HepG2 (cell line): ENCODE data around the gene EIF4G3. TPM values are rescaled to one million over a fixed set of nuclear protein-coding genes. Genes with fewer than 3 reads are reported as not detected.
A peak's percentile ranks its signal among the peaks of the same experiment; 100 is the strongest.

Experiments used
- ATAC-seq: fragments of 200-7000 bp; cut with Tn5 transposase; 3 replicates; pipeline ENCODE4 v1.9.1; 2020; ENCODE audit warnings: mild to moderate bottlenecking, moderate library complexity
- BruUV-seq: library from RNA; stranded (reverse); fragments of 400-500 nt; replicated peaks from 2 replicates; lab custom pipeline; 2021; lab: Mats Ljungman, UMichigan
- CTCF ChIA-PET: fragments of 300-600 bp; formaldehyde crosslinking; extraction: SDS; loops from one replicate; lab custom pipeline; 2021; ENCODE audit warnings: low total read pairs, inconsistent platforms, low intra/inter-chr PET ratio; lab: Yijun Ruan, JAX
- POLR2A ChIA-PET: fragments of 350-600 bp; sonication (Branson Sonifier 250); formaldehyde crosslinking; loops from one replicate; lab custom pipeline; 2020; ENCODE audit warnings: antibody characterized with exemption, inconsistent platforms; lab: Yijun Ruan, JAX
- DNase-seq: peaks from one replicate; pipeline ENCODE4 v3.0.0-alpha.2; 2015; ENCODE audit warnings: low spot score
- FAIRE-seq: peaks from 3 replicates; lab custom pipeline; 2011; peaks lifted over from hg19 to GRCh38; lab: Jason Lieb, UNC
- H2AFZ ChIP-seq: one replicate; pipeline ENCODE4 v1.6.1; 2011; ENCODE audit warnings: low read length, inconsistent platforms
- H3K27ac ChIP-seq: fragments of 300-600 bp; 3 replicates; pipeline ENCODE4 v1.8.0; 2011; ENCODE audit warnings: mixed run types, mild to moderate bottlenecking, mixed read lengths, low read length, inconsistent platforms; ENCODE audit not compliant: insufficient read depth; ENCODE audit errors: extremely low read length
- H3K27me3 ChIP-seq, 2 experiments: fragments of 200-600 bp in 1 of 2; 2 replicates in 1 of 2; 3 replicates in 1 of 2; pipeline versions ENCODE4 v1.6.0 to v1.8.0; 2011; ENCODE audit warnings: low read length in 2 of 2, mild to moderate bottlenecking in 2 of 2, moderate library complexity in 2 of 2, inconsistent platforms in 1 of 2; ENCODE audit not compliant: insufficient read depth in 2 of 2, control insufficient read depth in 1 of 2
- H3K36me3 ChIP-seq, 2 experiments: fragments of 200-600 bp in 1 of 2; replicated peaks in 1 of 2; 2 replicates in 1 of 2; 3 replicates in 1 of 2; pipeline versions ENCODE4 v1.5.1 to v1.8.0; 2011; ENCODE audit warnings: low read length in 2 of 2, inconsistent platforms in 1 of 2; ENCODE audit not compliant: insufficient read depth in 2 of 2, control insufficient read depth in 1 of 2
- H3K4me1 ChIP-seq: 2 replicates; pipeline ENCODE4 v1.5.1; 2012; ENCODE audit warnings: low read length, inconsistent platforms; ENCODE audit not compliant: insufficient read depth
- H3K4me2 ChIP-seq: 2 replicates; pipeline ENCODE4 v1.6.0; 2011; ENCODE audit warnings: low read depth, low read length, inconsistent platforms
- H3K4me3 ChIP-seq, 3 experiments: fragments of 200-600 bp in 1 of 3; sonication (generic), shearing (Covaris generic) in 1 of 3; replicated peaks in 1 of 3; 2 replicates each; pipeline ENCODE4 v1.5.1; 2011 to 2016; ENCODE audit warnings: low read length in 3 of 3, inconsistent platforms in 2 of 3, low read depth in 2 of 3, mild to moderate bottlenecking in 2 of 3, control low read depth in 1 of 3, mixed read lengths in 1 of 3; ENCODE audit not compliant: insufficient read depth in 1 of 3
- H3K79me2 ChIP-seq: one replicate; pipeline ENCODE4 v1.6.1; 2011; ENCODE audit warnings: low read length, inconsistent platforms; ENCODE audit not compliant: insufficient read depth
- H3K9ac ChIP-seq: 2 replicates; pipeline ENCODE4 v1.6.0; 2011; ENCODE audit warnings: mild to moderate bottlenecking, low read depth, low read length, inconsistent platforms; ENCODE audit not compliant: insufficient read depth
- H3K9me3 ChIP-seq: 2 replicates; pipeline ENCODE4 v1.5.1; 2012; ENCODE audit warnings: mild to moderate bottlenecking, low read length
- H4K20me1 ChIP-seq: 2 replicates; pipeline ENCODE4 v1.6.0; 2011; ENCODE audit warnings: inconsistent platforms, mild to moderate bottlenecking, low read length, moderate library complexity; ENCODE audit not compliant: insufficient read depth
- AFF4 ChIP-seq: sonication (generic); formaldehyde crosslinking; IDR thresholded peaks from 2 replicates; pipeline ENCODE4 v1.4.0; 2020; ENCODE audit warnings: missing genetic modification reagents
- AGO2 ChIP-seq: fragments of 200-400 bp; formaldehyde crosslinking; optimal IDR thresholded peaks from 2 replicates; pipeline ENCODE3; 2017; ENCODE audit warnings: mild to moderate bottlenecking, low read depth, low read length, moderate library complexity
- CTCF ChIP-seq: sonication (generic); formaldehyde crosslinking; IDR thresholded peaks from 2 replicates; pipeline ENCODE4 v1.5.0; 2020; ENCODE audit warnings: mild to moderate bottlenecking, missing genetic modification reagents, moderate library complexity
- HMGXB4 ChIP-seq, 2 experiments: sonication (generic) in 1 of 2; formaldehyde crosslinking in 1 of 2; IDR thresholded peaks; 2 replicates each; pipeline versions ENCODE4 v1.4.0 to v1.6.1; 2018 to 2020; ENCODE audit warnings: missing genetic modification reagents in 2 of 2, borderline replicate concordance in 1 of 2, low read depth in 1 of 2, mild to moderate bottlenecking in 1 of 2, missing biosample characterization in 1 of 2
- RAD21 ChIP-seq: fragments of 450-650 bp; formaldehyde crosslinking; IDR thresholded peaks from 2 replicates; pipeline ENCODE4 v1.5.0; 2020; ENCODE audit warnings: mild to moderate bottlenecking
- STAG1 ChIP-seq: sonication (generic); formaldehyde crosslinking; IDR thresholded peaks from 2 replicates; pipeline ENCODE4 v1.4.0; 2020; ENCODE audit warnings: missing genetic modification reagents
- TEAD3 ChIP-seq: optimal IDR thresholded peaks from 2 replicates; pipeline ENCODE3; 2016; ENCODE audit warnings: borderline replicate concordance
- TIGD3 ChIP-seq: sonication (generic); formaldehyde crosslinking; IDR thresholded peaks from 2 replicates; pipeline ENCODE4 v1.5.1; 2020; ENCODE audit warnings: mild to moderate bottlenecking, missing genetic modification reagents, borderline replicate concordance
- ZNF235 ChIP-seq: sonication (generic); formaldehyde crosslinking; IDR thresholded peaks from 2 replicates; pipeline ENCODE4 v1.8.1; 2023; ENCODE audit warnings: mild to moderate bottlenecking, missing genetic modification reagents, borderline replicate concordance
- whole genome bisulfite sequencing: methylation state at CpG from one replicate; pipeline ENCODE4 v1.1.6; 2017; ENCODE audit warnings: low lambda C conversion rate; 5-methylcytosine and 5-hydroxymethylcytosine counted together
- in situ Hi-C: cut with HindIII; loops from 2 replicates; pipeline ENCODE4 v1.10.0; 2017; ENCODE audit warnings: low pct_unique_long_range_greater_than_20kb; ENCODE audit not compliant: extremely low pct_ligation_motif_present
- intact Hi-C: fragments of 100-400 bp; cut with micrococcal nuclease; formaldehyde crosslinking; loops from one replicate; pipeline ENCODE4 v1.10.0; 2022; ENCODE audit not compliant: unreplicated experiment
- polyA plus RNA-seq, 8 experiments: library from polyadenylated mRNA; depleted of rRNA in 3 of 8; stranded (reverse) in 7 of 8; unstranded in 1 of 8; fragments of >200 nt; fragmentation: Illumina TruSeq in 4 of 8; extraction: Trizol in 4 of 8; gene quantifications; 2 replicates each; pipeline versions ENCODE4 v1.2.1 to v1.2.3, GENCODE V29; 2011 to 2016; ENCODE audit warnings: low read depth in 4 of 8, missing spikeins in 1 of 8, mixed read lengths in 1 of 8; ENCODE audit not compliant: insufficient read depth in 1 of 8
- total RNA-seq, 5 experiments: library from RNA; depleted of rRNA; stranded (reverse); fragments of >200 nt; fragmentation: Illumina TruSeq; extraction: Trizol; gene quantifications; 2 replicates each; pipeline ENCODE4 v1.2.3, GENCODE V29; 2016; ENCODE audit warnings: low read depth in 1 of 5

Gene EIF4G3
- total and polyA plus RNA-seq, 2 of the 13 experiments (the other 11 are each of a cell fraction or from before 2014, with no cell fraction given): 22.2 to 27.6 TPM

GRCh38 chr1:21216835-21217811 lies 40.4 kb upstream of the EIF4G3 start:
- H3K27ac ChIP-seq: no peak overlapping the region
- ChIA-PET POLR2A (no interaction called here), CTCF (no interaction called here)
- peak; percentile 45 for DNase-seq
- FAIRE-seq: no peak
- H3K9ac ChIP-seq: no peak overlapping the region
- H3K9me3 ChIP-seq: no peaks in the 10 kb centered on the region
- no peaks in the 10 kb centered on the region for H4K20me1 ChIP-seq
- 85% methylated on average over 11 of the region's 19 CpGs for WGBS
- ATAC-seq: peak; percentile 66
- no peak overlapping the region for H2AFZ ChIP-seq
- in situ Hi-C loops: no loop called here
- peaks cover 8 to 10% of the 10 kb centered on the region in 2 experiments; a peak in 3 of 5 replicates for H3K36me3 ChIP-seq
- intact Hi-C loops: no loop called here
- H3K27me3 ChIP-seq: no peaks in the 10 kb centered on the region
- H3K4me1 ChIP-seq: no peaks in the 10 kb centered on the region
- TF ChIP-seq AFF4 (CRISPR knock-in tag) (no peak), STAG1 (CRISPR knock-in tag) (peak; percentile 73), HMGXB4 (CRISPR knock-in tag; IDR thresholded peaks at IDR 0.05; ENCODE audit: borderline replicate concordance in 1 of 2, low read depth in 1 of 2) (0 out of 4 replicates have a peak, but pooled peaks of 1 of the 2 experiments have one; percentile 6), TIGD3 (no peak), CTCF (peak; percentile 82), TEAD3 (CRISPR knock-in tag) (peak; percentile 25), ZNF235 (no peak), RAD21 (0 out of 2 replicates have a peak, but pooled peaks have one; percentile 18), AGO2 (peak; percentile 39)
- no peak overlapping the region for H3K4me2 ChIP-seq
- H3K4me3 ChIP-seq: no peak overlapping the region
- H3K79me2 ChIP-seq: no peaks in the 10 kb centered on the region
- BruUV-seq: no TSS peak
